Activated naive CD8-positive, alpha-beta T cell (primary cell): ENCODE data around the gene GPRIN2.
"Not testable (repeated sequence)": the region's sequence is repeated elsewhere in the genome, so short reads cannot be mapped to it uniquely, and the experiment has no call there.

Experiments
- H3K27ac Mint-ChIP-seq: one replicate; pipeline ENCODE4 v1.8.0; 2021; ENCODE audit warnings: mixed read lengths
- H3K27me3 Mint-ChIP-seq: one replicate; pipeline ENCODE4 v1.8.0; 2021; ENCODE audit warnings: mixed read lengths
- H3K36me3 Mint-ChIP-seq: one replicate; pipeline ENCODE4 v1.8.0; 2021; ENCODE audit warnings: mixed read lengths
- H3K4me1 Mint-ChIP-seq: one replicate; pipeline ENCODE4 v1.8.0; 2021; ENCODE audit warnings: low read depth, mixed read lengths
- H3K4me3 Mint-ChIP-seq: one replicate; pipeline ENCODE4 v1.8.0; 2021; ENCODE audit warnings: mild to moderate bottlenecking, mixed read lengths
- H3K9me3 Mint-ChIP-seq: one replicate; pipeline ENCODE4 v1.8.0; 2021; ENCODE audit warnings: low read depth, mixed read lengths

Gene GPRIN2

DNA sequence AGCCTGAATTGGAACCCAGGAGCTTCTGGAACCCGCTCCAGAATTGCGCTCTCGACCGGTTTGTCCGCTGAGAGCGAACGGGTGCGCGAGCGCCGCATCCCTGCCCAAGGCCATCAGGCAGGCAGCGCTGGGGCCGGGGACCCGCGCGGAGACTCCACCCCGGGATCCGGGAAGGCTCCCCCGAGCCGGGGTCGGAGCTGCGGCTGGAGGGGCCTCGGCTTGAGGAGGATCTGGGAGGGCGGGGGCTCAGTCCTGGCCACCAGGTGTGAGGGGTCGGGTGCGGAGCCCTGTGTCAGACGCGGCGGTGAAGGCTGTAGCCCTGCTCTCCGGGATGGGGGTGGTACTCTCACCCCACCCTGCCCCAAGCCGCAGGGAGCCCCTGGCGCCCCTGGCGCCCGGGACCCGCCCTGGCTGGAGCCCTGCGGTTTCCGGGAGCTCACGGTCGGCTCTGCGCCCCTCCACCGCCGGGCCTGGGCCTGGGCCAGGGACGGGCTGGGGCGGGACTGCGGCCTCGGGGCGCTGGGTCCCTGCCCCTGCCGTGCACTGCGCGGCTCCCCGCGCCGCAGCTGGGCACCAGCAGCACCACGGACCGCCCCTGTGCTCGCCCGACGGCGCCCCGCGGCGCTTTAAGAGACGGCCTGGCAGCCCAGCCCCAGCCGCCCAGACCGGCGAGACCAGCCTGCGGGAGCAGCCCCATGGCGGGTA, 22.2 kb upstream of the GPRIN2 start, which contains the start of gene SYT15:
Gene SYT15, plus strand, starts transcription at position 655 of the 705 bp plus-strand sequence. Its CDS starts 41 bp downstream, at position 696.
- not testable (repeated sequence) for H3K27me3 Mint-ChIP-seq, H3K4me3 Mint-ChIP-seq, H3K4me1 Mint-ChIP-seq, H3K9me3 Mint-ChIP-seq, H3K27ac Mint-ChIP-seq, H3K36me3 Mint-ChIP-seq

DNA sequence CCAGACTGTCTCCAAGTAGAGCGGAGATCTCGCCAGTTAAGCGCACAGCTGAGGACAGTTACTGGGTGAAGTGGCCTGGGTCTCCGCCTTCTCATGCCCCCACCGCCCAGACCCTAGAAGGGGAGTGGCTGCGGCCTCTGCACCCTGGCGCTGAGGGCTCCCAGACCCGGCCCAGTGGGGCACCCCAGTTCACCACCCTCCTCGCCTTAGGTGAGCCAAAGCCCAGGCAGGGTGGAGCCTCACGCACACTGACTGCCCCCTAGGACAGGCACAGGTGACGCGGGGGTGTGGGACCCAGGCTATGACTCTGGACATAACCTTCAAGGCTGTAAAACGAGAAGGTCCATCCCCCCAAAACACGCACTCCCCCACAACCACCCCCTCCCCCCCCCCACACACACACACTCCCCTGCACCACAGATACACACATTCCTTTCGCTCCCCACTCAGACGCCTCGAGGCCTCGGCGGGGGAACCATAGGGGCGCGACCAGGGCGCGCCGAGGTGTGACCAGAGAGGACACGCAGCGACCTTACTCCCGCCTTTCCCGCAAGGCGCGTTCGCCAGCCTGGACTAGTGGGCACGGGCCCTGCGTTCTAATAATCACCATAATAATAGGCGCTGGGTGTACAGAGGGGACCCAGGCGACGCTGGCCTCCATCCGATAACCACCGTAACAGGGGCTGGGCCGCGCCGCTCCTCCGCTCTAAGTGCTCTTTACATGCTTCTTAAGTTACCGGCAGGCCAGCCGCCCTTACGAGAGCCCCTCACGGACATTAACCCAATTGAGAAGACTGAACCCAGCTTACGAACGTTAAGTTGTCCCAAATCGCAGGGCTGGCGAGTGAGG, 21.4 kb upstream of the GPRIN2 start:
- H3K27ac Mint-ChIP-seq, H3K27me3 Mint-ChIP-seq, H3K36me3 Mint-ChIP-seq, H3K4me1 Mint-ChIP-seq, H3K4me3 Mint-ChIP-seq, H3K9me3 Mint-ChIP-seq: not testable (repeated sequence)

DNA sequence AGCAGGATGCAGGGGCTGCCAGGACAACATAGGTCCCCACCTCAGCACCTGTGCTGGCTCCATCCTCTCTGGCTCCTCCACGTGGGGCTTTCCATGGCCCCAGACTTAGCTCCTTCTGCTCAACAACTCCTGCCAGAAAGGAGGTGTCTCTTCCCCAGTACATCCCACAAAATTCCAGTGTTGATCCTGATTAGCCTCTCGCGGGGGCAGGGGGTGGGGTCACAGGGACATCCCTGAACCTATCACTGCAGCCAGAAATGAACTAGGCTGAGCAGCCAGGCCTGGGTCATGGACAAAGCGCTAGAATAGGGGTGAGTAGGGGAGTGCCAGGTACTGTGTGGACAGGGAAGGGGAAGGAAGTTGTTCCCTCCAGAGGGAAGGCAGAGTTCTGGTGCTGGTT, 17.4 kb upstream of the GPRIN2 start:
- H3K27me3 Mint-ChIP-seq, H3K9me3 Mint-ChIP-seq, H3K4me1 Mint-ChIP-seq, H3K4me3 Mint-ChIP-seq, H3K27ac Mint-ChIP-seq, H3K36me3 Mint-ChIP-seq: not testable (repeated sequence)

DNA sequence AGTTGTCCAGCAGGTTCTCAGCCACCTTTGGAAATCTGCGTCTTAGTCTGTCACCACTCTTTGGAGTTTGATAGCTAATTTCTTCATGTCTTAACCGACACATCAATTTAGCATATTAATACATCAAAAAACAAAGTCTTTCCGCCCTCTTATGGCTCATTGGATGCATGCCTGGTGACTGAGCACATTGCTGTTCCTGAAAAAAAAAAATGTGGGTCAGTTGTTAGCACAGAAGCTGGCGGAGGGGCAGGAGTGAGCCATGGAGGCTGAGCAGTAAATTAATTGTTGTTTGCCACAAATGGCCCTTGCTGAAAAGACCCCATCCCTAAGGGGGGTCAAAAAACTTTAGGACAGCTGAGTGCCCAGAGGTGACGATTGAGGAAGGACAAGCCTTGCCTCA, 16.9 kb upstream of the GPRIN2 start:
- not testable (repeated sequence) for H3K9me3 Mint-ChIP-seq, H3K27me3 Mint-ChIP-seq, H3K4me3 Mint-ChIP-seq, H3K27ac Mint-ChIP-seq, H3K4me1 Mint-ChIP-seq, H3K36me3 Mint-ChIP-seq

DNA sequence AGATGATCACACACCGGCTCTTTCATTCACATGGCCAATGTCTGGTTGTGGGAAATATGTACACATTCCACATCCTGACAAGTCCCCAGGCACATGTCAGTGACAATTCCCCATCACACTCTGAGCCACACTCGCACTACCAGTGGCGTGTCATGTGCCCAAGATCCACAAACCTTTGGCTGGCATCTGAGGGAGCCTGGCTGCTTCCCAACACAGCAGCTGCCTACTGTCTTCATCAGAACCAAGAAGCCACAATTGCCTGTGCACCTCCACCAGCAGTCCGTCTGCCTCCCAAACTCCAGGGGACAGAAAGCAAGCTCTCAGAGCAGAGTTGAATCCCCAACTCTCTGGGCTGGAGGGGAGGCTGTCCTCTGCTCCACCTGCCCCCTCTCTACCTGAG, 16.3 kb upstream of the GPRIN2 start:
- not testable (repeated sequence) for H3K4me3 Mint-ChIP-seq, H3K36me3 Mint-ChIP-seq, H3K9me3 Mint-ChIP-seq, H3K27ac Mint-ChIP-seq, H3K4me1 Mint-ChIP-seq, H3K27me3 Mint-ChIP-seq

DNA sequence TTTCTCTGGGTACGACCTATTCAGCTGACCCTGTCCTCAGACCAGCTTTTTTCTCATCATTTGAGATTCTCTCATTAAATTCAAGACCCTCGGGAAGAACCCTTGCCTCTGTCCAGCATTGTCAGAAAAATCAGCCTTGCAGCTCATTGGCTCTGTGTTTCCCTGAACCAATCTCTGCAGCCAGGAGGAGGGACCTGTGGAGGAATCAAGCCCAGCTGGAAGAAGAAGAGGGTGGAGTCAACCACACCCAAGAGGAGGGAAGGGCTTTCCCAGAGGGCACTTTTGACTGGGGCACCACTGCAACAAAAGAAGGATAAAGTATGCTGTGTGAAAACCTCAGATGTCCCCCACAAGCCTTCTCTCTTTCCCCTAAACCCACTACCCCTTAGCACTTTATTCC, 14.2 kb upstream of the GPRIN2 start:
- not testable (repeated sequence) for H3K27ac Mint-ChIP-seq, H3K4me3 Mint-ChIP-seq, H3K4me1 Mint-ChIP-seq, H3K36me3 Mint-ChIP-seq, H3K9me3 Mint-ChIP-seq, H3K27me3 Mint-ChIP-seq

DNA sequence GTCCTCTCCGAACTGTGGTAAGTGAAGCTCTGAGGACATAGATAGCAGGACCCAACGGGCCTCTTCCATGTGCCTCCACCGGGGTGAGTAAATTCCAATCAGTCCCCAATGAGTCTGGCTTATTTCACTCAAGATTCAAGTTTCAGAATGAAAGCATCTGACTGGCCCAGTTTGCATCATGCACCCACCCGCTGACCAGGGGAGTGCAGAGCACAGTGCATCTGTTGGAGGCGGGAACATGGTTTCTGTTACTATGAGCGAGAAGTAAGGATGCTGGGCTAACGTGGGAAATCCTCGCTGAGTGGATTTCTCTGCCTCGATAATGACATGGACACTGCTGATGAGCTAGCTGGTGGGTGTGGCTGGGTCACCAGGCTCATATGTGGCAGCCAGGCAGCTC, 10.7 kb upstream of the GPRIN2 start:
- H3K36me3 Mint-ChIP-seq, H3K27me3 Mint-ChIP-seq, H3K9me3 Mint-ChIP-seq, H3K4me1 Mint-ChIP-seq, H3K27ac Mint-ChIP-seq, H3K4me3 Mint-ChIP-seq: not testable (repeated sequence)

DNA sequence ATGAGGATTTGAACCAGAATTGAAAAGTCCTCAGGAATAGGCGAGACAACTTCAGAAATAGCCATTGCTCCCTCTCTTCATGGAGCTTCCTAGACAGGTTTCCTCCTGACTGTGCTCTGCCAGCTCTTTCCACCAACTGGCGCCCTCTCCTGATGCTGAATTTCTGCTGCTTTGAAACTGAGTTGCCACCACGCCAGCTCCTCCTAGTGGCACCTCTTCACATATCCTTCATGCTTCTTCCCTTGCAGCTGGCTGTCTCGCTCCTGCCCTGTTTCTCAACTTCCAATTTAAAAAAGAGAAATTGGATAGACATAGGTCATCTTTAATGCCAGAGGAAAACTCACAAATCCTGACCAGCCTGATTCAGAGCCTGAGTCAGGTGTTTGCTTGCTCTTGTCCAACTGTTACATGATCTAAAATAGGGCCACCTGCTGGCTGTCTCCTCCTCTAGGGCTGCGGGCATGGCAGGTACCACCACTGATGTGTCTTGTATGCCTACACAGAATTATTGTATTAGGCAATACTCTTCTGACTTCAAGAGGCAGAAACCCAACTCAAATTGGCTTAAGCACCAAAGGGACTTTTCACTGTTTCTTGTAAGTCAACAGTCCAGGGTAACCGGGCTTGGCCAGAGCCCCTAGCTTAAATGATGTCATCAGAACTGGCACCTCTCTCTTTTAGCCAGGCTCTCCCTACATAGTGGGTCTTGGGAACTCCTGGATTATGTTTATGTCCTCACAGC, 9.3 kb upstream of the GPRIN2 start:
- not testable (repeated sequence) for H3K27me3 Mint-ChIP-seq, H3K4me3 Mint-ChIP-seq, H3K27ac Mint-ChIP-seq, H3K4me1 Mint-ChIP-seq, H3K9me3 Mint-ChIP-seq, H3K36me3 Mint-ChIP-seq

DNA sequence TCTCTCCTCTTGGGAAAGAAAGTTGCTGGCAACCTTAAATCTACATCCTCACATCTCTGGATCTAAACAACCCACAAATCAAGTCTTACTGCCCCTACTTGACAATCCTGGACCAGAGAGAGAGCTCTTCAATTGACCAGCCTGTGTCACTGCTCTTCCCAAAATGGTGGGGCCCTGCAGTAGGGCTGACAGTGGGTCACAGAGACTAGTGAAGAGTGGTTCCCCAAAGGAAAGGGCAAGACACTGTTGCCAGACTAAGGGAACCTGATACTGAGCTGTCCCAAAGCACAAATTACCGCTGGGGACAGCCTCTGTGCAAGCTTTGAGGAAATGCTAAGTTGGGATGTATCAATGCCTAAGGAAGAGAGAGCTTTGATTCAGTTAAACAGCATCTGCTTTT, 4.5 kb upstream of the GPRIN2 start:
- Mint-ChIP-seq H3K4me3 (no peak overlapping the region), H3K36me3 (no peaks in the 10 kb centered on the region), H3K9me3 (no peaks in the 10 kb centered on the region), H3K4me1 (peaks cover 5% of the 10 kb centered on the region), H3K27me3 (peaks cover 3% of the 10 kb centered on the region), H3K27ac (no peak overlapping the region)

DNA sequence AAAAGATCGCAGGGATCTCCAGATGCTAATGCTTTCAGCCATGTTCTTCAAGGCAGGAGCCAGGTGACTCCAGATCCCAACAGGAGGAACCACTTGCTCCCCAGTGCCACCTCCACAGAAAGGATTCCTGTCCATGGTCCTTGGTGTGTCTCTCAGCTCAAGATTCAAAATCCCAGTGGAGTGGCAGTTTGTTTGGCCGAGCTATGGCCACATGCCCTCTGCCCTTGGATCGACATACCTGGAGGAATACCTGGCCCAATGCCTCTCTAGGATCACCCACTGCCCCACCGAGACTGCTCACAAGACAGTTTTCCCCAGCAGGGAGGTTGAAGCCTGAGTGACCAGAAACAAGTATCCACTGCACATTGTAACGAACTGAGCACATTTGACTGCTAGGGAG, 3.9 kb upstream of the GPRIN2 start:
- H3K27me3 Mint-ChIP-seq, result peaks cover 3% of the 10 kb centered on the region

DNA sequence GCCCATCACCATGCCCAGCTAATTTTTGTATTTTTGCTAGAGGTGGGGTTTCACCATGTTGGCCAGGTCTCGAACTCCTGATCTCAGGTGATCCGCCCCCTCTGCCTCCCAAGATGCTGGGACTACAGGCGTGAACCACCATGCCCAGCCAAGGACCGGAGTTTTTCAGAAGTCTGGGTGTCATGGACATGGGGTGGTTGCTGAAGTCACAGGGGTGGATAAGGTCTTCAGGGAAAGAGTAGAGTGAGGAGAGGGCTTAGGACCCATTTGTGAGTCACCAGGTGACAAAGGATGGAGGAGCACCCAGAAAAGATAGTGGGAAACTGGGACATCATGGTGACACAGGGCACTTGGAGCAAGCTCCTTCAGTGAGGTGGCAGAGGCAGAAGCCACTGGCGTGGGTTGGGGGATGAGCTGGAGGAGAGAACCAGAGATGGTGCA, 2.8 kb upstream of the GPRIN2 start:
- H3K27me3 Mint-ChIP-seq, result peaks cover 3% of the 10 kb centered on the region
- no peaks in the 10 kb centered on the region for H3K36me3 Mint-ChIP-seq
- H3K4me3 Mint-ChIP-seq, result no peak overlapping the region
- H3K9me3 Mint-ChIP-seq, result no peaks in the 10 kb centered on the region
- H3K4me1 Mint-ChIP-seq, result peaks cover 5% of the 10 kb centered on the region
- H3K27ac Mint-ChIP-seq, result no peak overlapping the region

More for the DNA sequence above, 3.9 kb upstream of the GPRIN2 start:
- Mint-ChIP-seq H3K9me3 (no peaks in the 10 kb centered on the region), H3K27ac (no peak overlapping the region), H3K36me3 (no peaks in the 10 kb centered on the region), H3K4me3 (no peak overlapping the region), H3K4me1 (peaks cover 5% of the 10 kb centered on the region)

DNA sequence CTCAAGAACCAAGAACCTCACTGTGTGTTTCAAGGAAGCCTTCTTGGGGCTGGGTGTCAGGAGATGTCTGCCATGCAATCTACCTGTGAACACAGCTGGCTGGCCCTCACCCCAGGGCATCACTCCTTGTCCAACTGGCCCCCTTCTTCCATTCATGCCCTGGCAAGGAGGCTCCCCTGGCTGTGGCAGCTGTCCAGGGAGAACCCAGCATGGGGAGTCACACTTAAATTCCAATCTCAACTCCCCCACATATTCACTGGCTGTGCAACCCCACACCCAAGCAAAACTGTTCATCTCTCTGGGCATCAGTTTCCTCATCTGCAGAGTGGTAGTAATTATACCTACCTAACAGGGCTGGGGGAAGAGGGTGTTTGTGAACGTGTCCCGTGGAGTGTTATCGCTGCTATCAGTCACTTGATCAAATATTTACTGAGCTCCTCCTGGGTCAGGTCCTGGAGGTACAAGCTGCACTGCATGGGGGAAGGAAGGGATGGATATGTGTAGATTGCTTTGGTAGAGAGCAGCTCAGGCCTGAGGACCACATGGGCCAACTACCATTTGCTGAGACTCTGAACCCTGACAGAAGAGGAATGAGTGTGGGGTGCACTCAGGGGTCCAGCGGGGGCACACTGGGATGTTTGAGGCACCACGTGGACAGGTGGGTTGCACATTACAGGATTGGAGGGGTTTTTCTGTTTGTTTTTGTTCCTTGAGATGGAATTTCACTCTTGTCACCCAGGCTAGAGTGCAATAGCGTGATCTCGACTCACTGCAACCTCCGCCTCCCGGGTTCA, 2.1 kb upstream of the GPRIN2 start:
- no peaks in the 10 kb centered on the region for H3K9me3 Mint-ChIP-seq
- H3K27me3 Mint-ChIP-seq, result peaks cover 3% of the 10 kb centered on the region
- H3K36me3 Mint-ChIP-seq, result no peaks in the 10 kb centered on the region
- H3K4me1 Mint-ChIP-seq, result peaks cover 5% of the 10 kb centered on the region
- H3K4me3 Mint-ChIP-seq, result no peak overlapping the region
- no peak overlapping the region for H3K27ac Mint-ChIP-seq

DNA sequence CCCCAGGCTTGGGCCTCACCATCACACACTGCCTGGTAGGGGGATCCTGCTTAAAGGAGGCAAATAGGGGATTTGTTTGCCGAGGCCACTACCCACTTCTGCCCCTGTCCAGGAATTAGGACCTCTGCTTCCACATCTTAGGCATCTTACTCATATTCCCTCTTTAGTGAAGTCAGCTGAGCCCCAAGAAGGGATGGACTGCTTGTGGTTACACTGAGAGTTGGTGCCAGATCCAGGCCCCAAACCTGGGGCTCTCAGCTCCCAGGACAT, 1.6 kb upstream of the GPRIN2 start:
- no peak overlapping the region for H3K4me3 Mint-ChIP-seq
- H3K4me1 Mint-ChIP-seq, result peaks cover 5% of the 10 kb centered on the region
- no peaks in the 10 kb centered on the region for H3K36me3 Mint-ChIP-seq
- no peaks in the 10 kb centered on the region for H3K9me3 Mint-ChIP-seq
- no peak overlapping the region for H3K27ac Mint-ChIP-seq
- peaks cover 3% of the 10 kb centered on the region for H3K27me3 Mint-ChIP-seq

DNA sequence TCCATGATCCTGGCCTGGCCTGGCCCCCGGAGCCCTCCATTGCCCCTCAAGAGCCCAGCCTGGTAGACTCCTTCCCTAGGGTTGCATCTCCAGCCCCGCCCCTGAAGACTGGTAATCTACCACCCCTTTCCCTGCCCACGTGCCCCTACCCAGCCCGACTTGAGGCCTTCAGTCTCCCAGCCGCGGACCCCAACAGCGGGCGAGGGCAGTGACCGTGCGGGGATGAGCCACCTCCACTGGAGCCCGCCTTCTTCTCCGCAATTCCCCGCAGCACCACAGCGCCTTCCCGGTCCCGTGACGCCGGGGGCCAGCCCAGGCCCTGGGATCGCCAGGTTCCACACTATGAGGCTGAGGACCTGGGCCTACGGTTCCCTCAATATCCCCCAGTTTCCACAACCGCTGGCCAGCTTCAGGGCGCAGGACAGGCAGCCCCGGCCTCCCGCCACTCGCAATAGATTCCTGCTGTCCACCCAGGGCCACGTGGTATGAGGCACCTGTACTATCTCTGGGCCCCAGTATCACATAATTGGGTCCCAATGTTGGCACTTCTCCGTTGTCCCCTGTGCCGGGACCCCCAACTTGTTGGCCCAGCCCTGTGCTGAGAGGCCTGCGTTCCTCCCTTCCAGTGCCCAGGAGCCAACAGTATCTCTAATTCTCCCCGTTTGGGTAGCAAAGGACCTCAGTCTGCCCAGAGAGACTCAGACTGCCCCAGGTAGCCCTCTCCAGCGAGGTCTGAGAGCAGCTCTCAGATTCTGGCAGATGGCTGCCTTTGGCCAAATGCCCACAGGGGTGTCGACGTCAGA, 1.1 kb upstream of the GPRIN2 start:
- H3K9me3 Mint-ChIP-seq, result no peaks in the 10 kb centered on the region
- H3K4me3 Mint-ChIP-seq, result peak overlapping the region; percentile 81
- H3K27me3 Mint-ChIP-seq, result peaks cover 3% of the 10 kb centered on the region
- H3K4me1 Mint-ChIP-seq, result peaks cover 5% of the 10 kb centered on the region
- no peaks in the 10 kb centered on the region for H3K36me3 Mint-ChIP-seq
- no peak overlapping the region for H3K27ac Mint-ChIP-seq
